SK-MEL-5 (cell line): Measurements from ENCODE around the gene PDYN. TPM values are rescaled to one million over a fixed set of nuclear protein-coding genes. Genes with fewer than 3 reads are reported as not detected.
"Not testable (repeated sequence)": the region's sequence is repeated elsewhere in the genome, so short reads cannot be mapped to it uniquely, and the experiment has no call there.

Source experiments
- DNase-seq: peaks from one replicate; pipeline ENCODE4 v3.0.0-alpha.2; 2016; ENCODE audit warnings: low read depth, low spot score
- in situ Hi-C: cut with HindIII; loops from 2 replicates; pipeline ENCODE4 v1.10.0; 2016; ENCODE audit warnings: low sequenced_read_pairs, high pct_unique_total_duplicates, low pct_unique_long_range_greater_than_20kb
- polyA plus RNA-seq, 2 experiments: library from polyadenylated mRNA; depleted of rRNA; stranded (reverse); fragments of >200 nt; gene quantifications; 2 replicates each; pipeline ENCODE4 v1.2.3, GENCODE V29; 2015
- total RNA-seq: library from RNA; depleted of rRNA; stranded (reverse); fragments of >200 nt; shearing (Covaris generic); gene quantifications from 2 replicates; pipeline ENCODE4 v1.2.3, GENCODE V29; 2014; rRNA removed

The PDYN gene
- total RNA-seq, result not detected in 2 replicates
- polyA plus RNA-seq (2015; cell fraction: cytosol; rRNA removed), result not detected in 2 replicates
- 0.11 TPM in 1 of 2 replicates, not detected in the other for polyA plus RNA-seq (2015; cell fraction: nucleus; rRNA removed)

- no peak for DNase-seq
- in situ Hi-C loops, result no loop called here
Observed at GRCh38 chr20:1993986-1994385, at the start of gene PDYN. Gene PDYN (minus strand): TSS chr20:1994058. CDS start chr20:1983084, 10,974 bp downstream.

GRCh38 chr20:2042400-2042799 is 48.5 kb upstream of the PDYN start:
- in situ Hi-C loops, result no loop called here

GRCh38 chr20:2038161-2038560 is 44.3 kb upstream of the PDYN start:
- no peak for DNase-seq
- in situ Hi-C loops, result no loop called here

More at GRCh38 chr20:2042400-2042799, 48.5 kb upstream of the PDYN start:
- no peak for DNase-seq

GRCh38 chr20:2037296-2037914 is 43.5 kb upstream of the PDYN start:
- in situ Hi-C loops, result no loop called here

GRCh38 chr20:2036357-2036756 is 42.5 kb upstream of the PDYN start:
- in situ Hi-C loops, DNase-seq: not testable (repeated sequence)

More at GRCh38 chr20:2037296-2037914, 43.5 kb upstream of the PDYN start:
- DNase-seq, result no peak

GRCh38 chr20:2032168-2032567 is 38.3 kb upstream of the PDYN start:
- in situ Hi-C loops, result no loop called here

GRCh38 chr20:2026514-2026913 is 32.7 kb upstream of the PDYN start:
- no peak for DNase-seq
- in situ Hi-C loops, result no loop called here

More at GRCh38 chr20:2032168-2032567, 38.3 kb upstream of the PDYN start:
- DNase-seq, result no peak

- in situ Hi-C loops, result no loop called here
- no peak for DNase-seq
Observed at GRCh38 chr20:2026004-2026403, 32.1 kb upstream of the PDYN start.

GRCh38 chr20:2023151-2023550 is 29.3 kb upstream of the PDYN start:
- no peak for DNase-seq
- in situ Hi-C loops, result no loop called here

GRCh38 chr20:2022163-2022562 is 28.3 kb upstream of the PDYN start:
- in situ Hi-C loops, result no loop called here
- DNase-seq, result peak; percentile 86

- in situ Hi-C loops, result no loop called here
- DNase-seq, result no peak
Observed at GRCh38 chr20:2010533-2010932, 16.7 kb upstream of the PDYN start.

GRCh38 chr20:2006452-2007361 is 12.8 kb upstream of the PDYN start:
- DNase-seq, result peak; percentile 64
- in situ Hi-C loops, result no loop called here

GRCh38 chr20:2005831-2006426 is 12.1 kb upstream of the PDYN start:
- in situ Hi-C loops, result no loop called here
- DNase-seq, result peak; percentile 73

- no peak for DNase-seq
- in situ Hi-C loops, result no loop called here
Observed at GRCh38 chr20:2005359-2005758, 11.5 kb upstream of the PDYN start.

GRCh38 chr20:2004171-2004570 is 10.3 kb upstream of the PDYN start:
- in situ Hi-C loops, result no loop called here
- no peak for DNase-seq

- no peak for DNase-seq
Observed at GRCh38 chr20:2002365-2002764, 8.5 kb upstream of the PDYN start.

GRCh38 chr20:2001119-2001518 is 7.3 kb upstream of the PDYN start:
- in situ Hi-C loops, result no loop called here

More at GRCh38 chr20:2002365-2002764, 8.5 kb upstream of the PDYN start:
- in situ Hi-C loops, result no loop called here

GRCh38 chr20:2000285-2000684 is 6.4 kb upstream of the PDYN start:
- in situ Hi-C loops, result no loop called here
- no peak for DNase-seq

More at GRCh38 chr20:2001119-2001518, 7.3 kb upstream of the PDYN start:
- DNase-seq, result no peak
